Esophagus muscularis mucosa (tissue), 4 donors: ENCODE measurements around the gene DGAT2. TPM values are rescaled to one million over a fixed set of nuclear protein-coding genes. Genes with fewer than 3 reads are reported as not detected.

Experiments used
- DNase-seq: peaks from one replicate; pipeline ENCODE4 v3.0.0-alpha.2; 2017; ENCODE audit errors: extremely low spot score
- H3K27ac ChIP-seq, 4 donors: fragments of 200-600 bp; sonication (generic); replicated peaks in 1 of 4; 1 replicate in 3 of 4; 2 replicates in 1 of 4; pipeline ENCODE4 v1.5.1; 2016 to 2019; ENCODE audit warnings: mild to moderate bottlenecking in 1 of 4
- H3K27me3 ChIP-seq, 4 donors: fragments of 200-600 bp; sonication (generic); one replicate each; pipeline versions ENCODE4 v1.5.1 to v1.6.0; 2016 to 2019
- H3K36me3 ChIP-seq, 4 donors: fragments of 200-600 bp; sonication (generic); one replicate each; pipeline ENCODE4 v1.5.1; 2016 to 2019
- H3K4me1 ChIP-seq, 4 donors: fragments of 200-600 bp; sonication (generic); one replicate each; pipeline ENCODE4 v1.5.1; 2016 to 2019
- H3K4me3 ChIP-seq, 4 donors: fragments of 200-600 bp; sonication (generic); 1 replicate in 2 of 4; 2 replicates in 2 of 4; pipeline ENCODE4 v1.5.1; 2016 to 2019; ENCODE audit warnings: mild to moderate bottlenecking in 4 of 4, moderate library complexity in 1 of 4
- H3K9me3 ChIP-seq, 4 donors: fragments of 200-600 bp; sonication (generic); 1 replicate in 3 of 4; 2 replicates in 1 of 4; pipeline ENCODE4 v1.5.1; 2016 to 2019
- CTCF ChIP-seq, 3 experiments: fragments of 200-600 bp in 2 of 3; fragments of 450-650 bp in 1 of 3; sonication (generic) in 2 of 3; IDR thresholded peaks; one replicate each; pipeline ENCODE4 v1.5.1; 2017 to 2019; ENCODE audit warnings: antibody characterized with exemption in 3 of 3, mild to moderate bottlenecking in 2 of 3, moderate library complexity in 1 of 3
- EP300 ChIP-seq: sonication (generic); formaldehyde crosslinking; IDR thresholded peaks from one replicate; pipeline ENCODE4 v1.6.1; 2017; ENCODE audit warnings: antibody characterized with exemption
- POLR2A ChIP-seq: fragments of 450-650 bp; IDR thresholded peaks from one replicate; pipeline ENCODE4 v1.6.1; 2017; ENCODE audit warnings: antibody characterized with exemption, moderate library complexity, mild to moderate bottlenecking, low read depth
- POLR2AphosphoS5 ChIP-seq, 2 donors: sonication (generic); formaldehyde crosslinking; IDR thresholded peaks; one replicate each; pipeline ENCODE4 v1.6.1; 2017; ENCODE audit warnings: antibody characterized with exemption in 2 of 2
- WGBS: methylation state at CpG from one replicate; pipeline ENCODE4 v1.1.5; 2018; 5-methylcytosine and 5-hydroxymethylcytosine counted together
- intact Hi-C: fragments of 100-400 bp; cut with DNase I; formaldehyde crosslinking; loops from one replicate; pipeline ENCODE4 v1.15.1; 2023
- total RNA-seq, 4 donors: library from RNA; depleted of rRNA; stranded (reverse); fragments of >200 nt; gene quantifications; one replicate each; pipeline versions ENCODE4 v1.1.0 to v1.2.1, GENCODE V29; 2016

Gene DGAT2
- total RNA-seq, 4 donors from 2014 or later = 0.83 to 6.5 (median 2.0) TPM

- Histone ChIP-seq H3K4me1 (peaks cover 16 to 40% (median 28%) of the 10 kb centered on the region in 4 donors), H3K36me3 (peaks cover 0 to 11% (median 0%) of the 10 kb centered on the region in 4 donors), H3K4me3 (no peak overlapping the region), H3K27ac (no peak overlapping the region), H3K27me3 (no peaks in the 10 kb centered on the region), H3K9me3 (no peaks in the 10 kb centered on the region)
- no peak for DNase-seq
- TF ChIP-seq POLR2A (no peak), POLR2AphosphoS5 (IDR thresholded peaks at IDR 0.05) (no peak), CTCF (IDR thresholded peaks at IDR 0.05) (no peak), EP300 (no peak)
- intact Hi-C loops = no loop called here
Observed at GRCh38 chr11:75839851-75840250, 71.3 kb downstream of the DGAT2 start.

GRCh38 chr11:75840522-75840921, 71.9 kb downstream of the DGAT2 start:
- WGBS = 73% methylated on average over 1 of the region's 1 CpG
- H3K36me3 ChIP-seq = peaks cover 0 to 11% (median 0%) of the 10 kb centered on the region in 4 donors
- TF ChIP-seq POLR2AphosphoS5 (IDR thresholded peaks at IDR 0.05) (no peak), EP300 (no peak), POLR2A (no peak), CTCF (IDR thresholded peaks at IDR 0.05) (no peak)
- H3K9me3 ChIP-seq = no peaks in the 10 kb centered on the region
- peaks cover 16 to 39% (median 28%) of the 10 kb centered on the region in 4 donors for H3K4me1 ChIP-seq
- H3K27ac ChIP-seq = no peak overlapping the region
- DNase-seq = no peak
- no peaks in the 10 kb centered on the region for H3K27me3 ChIP-seq
- intact Hi-C loops = no loop called here
- H3K4me3 ChIP-seq = no peak overlapping the region

GRCh38 chr11:75841739-75842138, 73.2 kb downstream of the DGAT2 start:
- Histone ChIP-seq H3K27ac (no peak overlapping the region), H3K36me3 (peaks cover 0 to 11% (median 0%) of the 10 kb centered on the region in 4 donors), H3K9me3 (no peaks in the 10 kb centered on the region), H3K27me3 (no peaks in the 10 kb centered on the region), H3K4me1 (peaks cover 16 to 34% (median 27%) of the 10 kb centered on the region in 4 donors), H3K4me3 (no peak overlapping the region)
- intact Hi-C loops = no loop called here
- TF ChIP-seq EP300 (no peak), CTCF (IDR thresholded peaks at IDR 0.05) (no peak), POLR2AphosphoS5 (IDR thresholded peaks at IDR 0.05) (no peak), POLR2A (no peak)
- WGBS = 82% methylated on average over 2 of the region's 2 CpGs
- no peak for DNase-seq

GRCh38 chr11:75845324-75845723, 76.7 kb downstream of the DGAT2 start:
- Histone ChIP-seq H3K4me1 (peaks cover 12 to 24% (median 21%) of the 10 kb centered on the region in 4 donors), H3K4me3 (no peak overlapping the region), H3K36me3 (no peaks in the 10 kb centered on the region), H3K9me3 (no peaks in the 10 kb centered on the region), H3K27me3 (no peaks in the 10 kb centered on the region), H3K27ac (no peak overlapping the region)
- DNase-seq = no peak
- intact Hi-C loops = no loop called here
- TF ChIP-seq CTCF (IDR thresholded peaks at IDR 0.05) (no peak), POLR2AphosphoS5 (IDR thresholded peaks at IDR 0.05) (no peak), EP300 (no peak), POLR2A (no peak)

GRCh38 chr11:75849894-75850293, 81.3 kb downstream of the DGAT2 start:
- TF ChIP-seq POLR2A = no peak
- no peak for TF ChIP-seq POLR2AphosphoS5 (IDR thresholded peaks at IDR 0.05)
- TF ChIP-seq EP300 = no peak
- no peak for TF ChIP-seq CTCF (IDR thresholded peaks at IDR 0.05)
- intact Hi-C loops = no loop called here
- Histone ChIP-seq H3K9me3 (no peaks in the 10 kb centered on the region), H3K4me1 (peaks cover 17 to 23% (median 21%) of the 10 kb centered on the region in 4 donors), H3K4me3 (no peak overlapping the region), H3K27me3 (no peaks in the 10 kb centered on the region), H3K36me3 (peaks cover 0 to 19% (median 2%) of the 10 kb centered on the region in 4 donors), H3K27ac (no peak overlapping the region)
- no peak for DNase-seq
